ENCODE results near the gene ABCA7.
"Not testable (repeated sequence)": the region's sequence is repeated elsewhere in the genome, so short reads cannot be mapped to it uniquely, and the experiment has no call there.

The ABCA7 gene

GRCh38 chr19:1110809-1111640 lies 71.1 kb downstream of the ABCA7 start:
- no peak overlapping the region for H3K4me3 ChIP-seq (replicated peaks; ENCODE audit: low read depth, low read length)
- DNase-seq (ENCODE audit: low read depth): no peak
- TF ChIP-seq CTCF (IDR thresholded peaks at IDR 0.05; ENCODE audit: low read length, missing control alignments): no peak

- no peak for DNase-seq (ENCODE audit: low read depth)
- no peak for TF ChIP-seq CTCF (IDR thresholded peaks at IDR 0.05; ENCODE audit: low read length, missing control alignments)
- H3K4me3 ChIP-seq (replicated peaks; ENCODE audit: low read depth, low read length): no peak overlapping the region
Measured at GRCh38 chr19:1111641-1112267, 71.8 kb downstream of the ABCA7 start.

- no peak for TF ChIP-seq CTCF (IDR thresholded peaks at IDR 0.05; ENCODE audit: low read length, missing control alignments)
- no peak for DNase-seq (ENCODE audit: low read depth)
- H3K4me3 ChIP-seq (replicated peaks; ENCODE audit: low read depth, low read length): no peak overlapping the region
Measured at GRCh38 chr19:1112268-1113029, 72.5 kb downstream of the ABCA7 start.

GRCh38 chr19:1113030-1113985 lies 73.4 kb downstream of the ABCA7 start:
- peak; percentile 69 for TF ChIP-seq CTCF (IDR thresholded peaks at IDR 0.05; ENCODE audit: low read length, missing control alignments)
- H3K4me3 ChIP-seq (replicated peaks; ENCODE audit: low read depth, low read length): no peak overlapping the region
- DNase-seq (ENCODE audit: low read depth): peak; percentile 95

- TF ChIP-seq CTCF (IDR thresholded peaks at IDR 0.05; ENCODE audit: low read length, missing control alignments): no peak
- no peak for DNase-seq (ENCODE audit: low read depth)
- no peak overlapping the region for H3K4me3 ChIP-seq (replicated peaks; ENCODE audit: low read depth, low read length)
Measured at GRCh38 chr19:1113986-1114483, 74.1 kb downstream of the ABCA7 start.

- DNase-seq (ENCODE audit: low read depth); H3K4me3 ChIP-seq (replicated peaks; ENCODE audit: low read depth, low read length): not testable (repeated sequence)
Measured at GRCh38 chr19:1114728-1115127, 74.8 kb downstream of the ABCA7 start.
